GM12873 (cell line): ENCODE data around the gene KRTAP9-7.
"Not testable (repeated sequence)": the region's sequence is repeated elsewhere in the genome, so short reads cannot be mapped to it uniquely, and the experiment has no call there.

Source experiments
- CTCF ChIP-seq: IDR thresholded peaks from 2 replicates; pipeline ENCODE4 v1.5.1; 2012; ENCODE audit warnings: low read depth, mild to moderate bottlenecking, moderate library complexity, low read length, control low read depth; ENCODE audit not compliant: insufficient read depth; ENCODE audit errors: missing control alignments

The KRTAP9-7 gene

GRCh38 chr17:41249637-41250240 lies 25.8 kb upstream of the KRTAP9-7 start, which contains the start of gene KRTAP9-4:
KRTAP9-4 (plus strand) TSS chr17:41249687; CDS start chr17:41249721, 34 bp downstream.
- not testable (repeated sequence) for TF ChIP-seq CTCF

- no peak for TF ChIP-seq CTCF
Measured at GRCh38 chr17:41251261-41251660, 24.2 kb upstream of the KRTAP9-7 start.

GRCh38 chr17:41254861-41255260 lies 20.6 kb upstream of the KRTAP9-7 start:
- TF ChIP-seq CTCF: no peak

GRCh38 chr17:41255381-41256290 lies 19.9 kb upstream of the KRTAP9-7 start, which contains the start of gene KRTAP9-9:
KRTAP9-9 (plus strand) TSS chr17:41255384.
- not testable (repeated sequence) for TF ChIP-seq CTCF

- TF ChIP-seq CTCF: no peak
Measured at GRCh38 chr17:41256291-41256685, 19.2 kb upstream of the KRTAP9-7 start.

- no peak for TF ChIP-seq CTCF
Measured at GRCh38 chr17:41258406-41258805, 17.1 kb upstream of the KRTAP9-7 start.

GRCh38 chr17:41263212-41263611 lies 12.3 kb upstream of the KRTAP9-7 start:
- TF ChIP-seq CTCF: no peak
